HG03025 (cell line): ENCODE data around the gene PLP2.
"Not testable (repeated sequence)": the region's sequence is repeated elsewhere in the genome, so short reads cannot be mapped to it uniquely, and the experiment has no call there.

Source experiments
- ATAC-seq: cut with Tn5 transposase; IDR thresholded peaks from one replicate; pipeline ENCODE4 v1.9.1; 2021; ENCODE audit warnings: mild to moderate bottlenecking, moderate library complexity; ENCODE audit not compliant: unreplicated experiment, low FRiP score

The PLP2 gene

DNA sequence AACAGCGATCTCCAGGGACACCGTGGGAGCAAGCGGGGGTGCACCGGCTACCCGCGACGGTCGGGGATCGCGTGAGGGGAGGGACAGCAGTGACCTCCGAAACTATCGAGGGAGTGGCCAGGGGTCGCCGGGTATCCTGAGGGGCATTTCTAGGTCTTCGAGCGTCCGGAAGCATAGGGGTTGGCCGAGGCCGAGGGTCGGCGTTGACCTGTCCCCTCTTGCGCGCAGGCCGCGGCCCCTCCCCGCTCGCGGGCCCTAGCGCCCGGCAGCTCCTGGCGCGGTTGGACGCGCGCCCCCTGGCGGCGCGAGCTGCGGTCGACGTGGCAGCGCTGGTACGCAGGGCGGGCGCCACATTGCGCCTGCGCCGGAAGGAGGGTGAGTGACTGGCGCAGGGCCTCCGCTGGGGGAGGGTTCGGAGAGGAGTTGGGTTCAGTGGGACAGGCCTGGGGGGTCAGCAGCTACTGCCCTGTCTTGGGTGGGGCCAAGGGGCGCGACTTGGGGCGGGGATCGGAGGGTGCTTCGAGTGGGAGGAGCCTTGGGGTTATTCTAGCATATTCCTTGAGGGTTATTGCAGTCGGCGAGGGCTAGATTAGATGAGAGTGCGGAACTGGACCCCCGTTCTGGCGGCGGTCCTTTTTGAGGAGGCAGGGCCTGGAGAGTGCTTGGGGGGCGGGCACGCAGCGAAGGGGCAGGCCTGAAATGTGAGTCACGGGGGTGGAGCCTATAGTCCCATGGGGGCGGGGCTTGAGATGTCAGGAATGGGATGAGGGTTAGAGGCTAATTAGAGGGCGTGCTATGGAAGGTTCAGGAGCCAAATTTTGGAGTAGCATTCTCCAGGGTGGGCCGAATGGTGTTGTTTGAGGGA is 7.9 kb upstream of the PLP2 start:
- peak; percentile 45 for ATAC-seq

- ATAC-seq, result no peak
Observed at GRCh38 chrX:49164589-49165360, 6.9 kb upstream of the PLP2 start.

DNA sequence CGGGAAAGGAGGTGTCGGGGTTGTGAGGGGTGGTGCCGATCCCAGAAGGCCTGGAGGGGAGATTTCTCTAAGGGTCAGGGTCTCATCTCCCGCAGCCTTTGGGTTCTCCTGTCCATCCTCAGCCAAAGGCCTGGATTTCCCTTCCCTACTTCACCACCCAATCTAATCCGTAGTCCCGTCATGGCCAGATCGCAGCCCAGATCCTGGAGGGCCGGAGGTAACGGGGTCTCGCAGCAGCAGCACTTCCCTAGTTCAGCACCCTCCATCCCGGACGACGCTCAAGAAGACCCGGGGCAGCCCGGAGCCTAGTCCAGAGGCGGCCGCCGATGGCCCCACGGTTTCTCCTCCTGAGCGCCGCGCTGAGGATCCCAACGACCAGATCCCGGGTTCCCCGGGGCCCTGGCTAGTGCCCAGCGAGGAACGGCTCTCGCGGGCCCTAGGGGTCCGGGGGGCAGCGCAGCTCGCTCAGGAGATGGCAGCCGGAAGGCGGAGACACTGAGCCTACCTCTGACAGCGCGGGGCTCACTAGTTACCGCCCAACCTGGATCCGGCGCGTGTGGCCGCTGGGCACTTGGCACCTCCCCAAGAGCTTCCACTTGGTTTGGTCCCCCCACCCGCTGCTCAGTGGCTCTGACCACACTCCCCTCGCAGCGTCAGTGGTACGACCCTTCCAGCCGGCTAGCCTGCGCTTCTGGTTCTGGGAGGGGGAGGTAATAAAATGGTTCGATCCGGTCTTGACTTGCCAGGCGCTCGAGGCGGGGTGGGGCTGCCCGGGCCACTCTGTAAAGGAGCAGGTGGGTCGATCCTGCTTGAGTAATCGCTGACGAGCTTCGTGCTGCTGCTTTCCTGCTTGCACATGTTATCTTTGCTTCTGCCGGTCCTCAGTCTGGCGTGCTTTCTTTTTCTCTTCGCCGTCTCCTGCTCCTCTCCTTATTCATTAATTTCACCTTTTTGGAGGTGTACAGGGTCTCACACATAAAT is 5.5 kb upstream of the PLP2 start:
- ATAC-seq, result no peak

DNA sequence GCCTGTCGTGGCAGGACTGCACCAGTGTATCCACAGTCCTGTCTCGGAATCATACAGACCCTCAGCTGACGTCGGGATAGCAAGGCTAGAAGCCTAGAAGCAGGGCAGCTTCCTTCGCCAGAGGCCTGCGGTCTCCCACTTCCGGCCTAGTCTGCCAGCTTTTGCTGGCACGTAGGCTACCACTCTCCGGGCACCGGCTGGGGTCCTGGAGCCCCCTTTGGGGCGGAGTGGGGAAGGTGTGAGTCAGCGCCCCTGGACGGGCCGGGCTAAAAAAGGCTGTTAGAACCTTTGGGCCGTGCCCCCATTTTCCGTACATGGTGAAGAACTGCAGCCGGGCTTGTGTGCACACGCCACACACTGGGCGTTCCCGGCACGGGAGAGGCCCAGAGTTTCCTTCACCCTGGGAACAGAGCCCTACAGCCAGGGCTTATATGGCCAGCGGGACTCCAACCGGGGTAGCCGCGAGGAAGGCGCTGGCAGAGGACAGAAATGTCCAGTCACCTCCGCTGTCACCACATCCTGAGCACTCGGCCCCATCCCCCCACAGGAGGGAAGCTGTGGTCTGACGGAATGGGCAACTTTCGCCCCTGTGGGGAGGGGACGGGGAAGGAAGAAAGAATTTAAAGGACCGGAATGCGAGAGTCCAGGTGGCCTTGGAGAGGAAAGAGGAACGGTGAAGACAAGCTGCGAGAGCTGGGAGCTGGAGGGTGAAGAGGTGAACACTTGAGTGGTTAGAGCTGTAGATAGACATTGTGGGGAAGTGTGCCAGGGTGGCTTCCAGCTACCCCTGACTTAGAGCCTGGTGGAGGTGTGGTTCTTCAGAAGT is 4.6 kb upstream of the PLP2 start:
- no peak for ATAC-seq

DNA sequence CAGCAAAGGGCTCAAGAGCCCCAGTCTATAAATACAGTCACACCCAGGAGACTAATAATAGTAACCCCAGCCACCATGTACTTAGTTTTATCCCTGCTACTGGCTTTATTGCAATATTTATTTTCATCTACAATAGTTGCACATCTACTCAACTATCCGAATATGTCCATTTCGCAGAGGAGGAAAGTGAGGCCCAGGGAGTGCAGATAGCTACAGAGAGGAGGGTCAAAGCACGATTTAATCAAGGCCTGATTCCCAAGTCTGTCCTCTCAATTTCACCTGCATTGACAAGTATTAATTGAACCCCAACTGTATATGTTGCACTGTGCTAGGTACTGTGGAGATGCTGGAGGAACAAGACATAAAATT is 4.0 kb upstream of the PLP2 start:
- no peak for ATAC-seq

DNA sequence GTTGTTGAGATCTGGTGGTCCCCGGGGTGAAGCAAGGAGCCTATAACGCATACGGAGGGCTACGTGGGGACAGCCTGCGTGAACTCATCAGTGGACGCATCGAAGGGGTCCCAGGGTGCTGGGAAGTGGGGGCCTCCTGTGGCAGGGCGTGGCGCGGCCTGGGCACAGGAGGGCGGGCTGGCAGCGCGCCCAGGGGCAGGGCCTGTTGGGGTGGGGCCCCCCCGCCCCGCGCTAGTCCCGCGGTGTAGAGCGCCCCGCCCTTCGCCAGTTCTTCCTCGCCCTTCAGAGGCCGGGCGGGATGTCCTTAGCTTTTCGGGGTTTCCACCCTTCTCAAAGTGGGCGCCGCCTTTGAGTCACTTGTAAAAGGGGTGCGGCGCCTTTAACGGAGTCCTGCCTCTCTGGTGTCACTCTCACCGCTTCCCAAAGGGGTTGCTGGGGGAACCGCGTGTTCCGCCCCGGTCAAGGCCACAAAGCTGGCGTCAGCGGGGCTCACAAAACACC is 632 bp downstream of the PLP2 start:
- peak; percentile 59 for ATAC-seq

DNA sequence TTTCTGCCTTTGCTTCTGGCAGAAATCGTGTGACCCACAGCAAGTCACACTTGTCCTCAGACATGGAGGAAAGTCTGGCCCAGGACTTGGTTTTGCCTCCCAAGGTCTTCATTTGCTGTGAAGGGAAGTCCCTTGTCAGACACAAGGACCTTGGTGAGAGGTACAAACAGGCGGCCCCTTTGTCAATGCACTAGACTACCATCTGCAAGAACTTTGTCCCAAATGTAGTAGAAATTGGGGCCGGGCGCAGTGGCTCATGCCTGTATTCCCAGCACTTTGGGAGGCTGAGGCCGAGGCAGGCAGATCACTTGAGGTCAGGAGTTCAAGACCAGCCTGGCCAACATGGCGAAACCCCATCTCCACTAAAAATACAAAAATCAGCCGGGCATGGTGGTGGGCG is 1.8 kb downstream of the PLP2 start:
- ATAC-seq, result not testable (repeated sequence)

- no peak for ATAC-seq
Observed at GRCh38 chrX:49174723-49175122, 3.0 kb downstream of the PLP2 start.

DNA sequence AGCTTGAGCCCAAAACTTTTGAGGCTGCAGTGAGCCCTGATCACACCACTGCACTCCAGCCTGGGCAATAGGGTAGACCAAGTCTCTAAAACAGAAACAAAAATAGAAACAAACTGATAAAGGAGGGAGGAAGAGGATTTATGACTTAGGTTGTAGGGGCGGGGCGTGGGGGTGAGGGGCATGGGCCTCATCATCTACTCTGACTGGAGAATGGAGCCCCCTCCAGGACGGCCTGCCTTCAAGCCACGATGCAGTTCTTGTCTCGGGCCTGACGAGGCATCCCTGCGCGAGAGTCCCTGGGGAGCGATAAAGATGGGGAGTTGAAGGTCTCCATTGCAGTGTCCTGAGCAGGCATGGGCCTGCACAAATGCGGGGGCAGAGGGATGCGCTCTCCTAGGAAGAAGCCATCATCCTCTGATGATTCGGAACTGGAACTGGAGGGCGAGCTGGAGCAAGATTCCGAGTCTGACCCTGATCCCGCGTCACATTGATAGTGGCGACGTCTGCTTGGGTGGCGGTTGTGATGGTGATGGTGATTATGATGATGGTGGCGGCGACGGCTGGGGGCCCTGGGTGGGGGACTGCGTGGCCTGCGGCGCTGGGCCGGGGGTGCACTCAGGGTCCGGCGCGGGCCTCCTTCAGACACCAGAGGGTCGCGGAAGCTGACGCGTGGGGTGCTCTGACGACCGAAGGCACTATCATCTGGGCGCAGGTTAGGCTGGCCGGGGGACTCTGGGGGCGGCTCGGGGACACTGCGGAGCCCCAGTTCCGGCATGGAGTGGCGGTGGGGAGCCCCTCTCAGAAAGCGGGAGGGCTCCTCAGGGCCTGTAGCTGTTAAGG is 4.0 kb downstream of the PLP2 start:
- ATAC-seq, result no peak

DNA sequence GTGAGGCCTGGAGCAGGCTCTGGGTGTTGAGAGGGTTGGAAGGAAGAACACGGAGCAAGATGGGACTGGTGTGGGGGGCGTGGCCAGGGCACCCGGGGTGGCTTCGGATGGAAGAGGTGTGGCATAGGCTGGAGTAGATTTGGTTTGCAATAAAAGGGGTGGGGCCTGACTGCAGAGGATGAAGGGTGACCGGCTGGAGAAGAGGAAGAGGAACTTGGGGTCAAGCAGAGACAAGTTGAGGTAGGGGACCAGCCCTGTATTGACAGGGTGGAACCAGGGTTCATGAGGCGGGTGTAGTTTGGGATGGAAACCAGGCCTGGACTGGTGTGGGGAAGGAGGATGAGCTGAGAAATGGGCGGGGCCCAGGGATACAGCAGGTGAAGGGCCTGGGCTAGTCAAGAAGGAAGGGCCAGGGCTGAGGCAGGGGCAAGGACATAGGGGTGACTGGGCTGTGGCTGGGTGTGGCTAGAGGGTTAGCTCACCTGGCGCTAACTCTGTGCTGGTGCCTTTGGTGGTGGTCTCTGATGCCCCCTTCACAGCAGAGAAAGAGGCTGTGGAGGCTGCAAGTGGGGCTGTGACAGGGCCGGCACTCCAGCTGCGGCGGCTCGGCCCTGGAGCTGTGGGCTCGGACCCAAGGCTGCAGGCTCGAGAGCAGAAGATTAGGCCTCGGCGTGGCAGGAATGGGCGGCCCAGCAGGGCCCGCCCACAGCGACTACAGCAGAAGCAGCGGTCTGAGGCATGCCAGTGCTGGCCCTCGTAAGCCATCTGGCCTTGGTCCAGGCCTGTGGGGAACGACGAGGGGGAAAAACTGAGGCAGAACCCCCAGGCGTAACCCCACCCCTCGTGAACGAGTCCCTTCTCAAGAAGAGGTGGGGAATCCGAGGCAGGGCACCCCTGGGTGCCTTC is 5.0 kb downstream of the PLP2 start:
- no peak for ATAC-seq

GRCh38 chrX:49177338-49177833 is 5.7 kb downstream of the PLP2 start:
- ATAC-seq, result no peak

- ATAC-seq, result no peak
Observed at GRCh38 chrX:49177873-49178480, 6.3 kb downstream of the PLP2 start.

DNA sequence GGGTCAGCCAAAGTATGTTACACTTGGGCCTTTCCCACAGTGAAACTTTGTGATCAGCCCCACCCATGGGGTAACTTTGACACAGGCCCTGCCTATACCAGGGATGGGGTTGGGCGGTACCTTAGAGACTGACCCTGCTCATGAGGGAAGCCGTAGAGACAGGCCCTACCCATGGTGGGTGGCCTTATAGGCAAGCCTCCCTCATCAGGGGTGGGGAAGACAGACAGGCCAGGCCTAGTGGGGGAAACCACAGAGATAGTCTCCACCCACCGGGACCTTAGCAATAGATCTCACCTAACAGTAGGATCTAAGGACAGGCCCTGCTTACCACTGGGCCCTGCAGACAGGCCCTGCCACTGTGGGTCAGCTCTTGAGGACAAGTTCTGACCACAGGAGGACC is 6.8 kb downstream of the PLP2 start:
- no peak for ATAC-seq

DNA sequence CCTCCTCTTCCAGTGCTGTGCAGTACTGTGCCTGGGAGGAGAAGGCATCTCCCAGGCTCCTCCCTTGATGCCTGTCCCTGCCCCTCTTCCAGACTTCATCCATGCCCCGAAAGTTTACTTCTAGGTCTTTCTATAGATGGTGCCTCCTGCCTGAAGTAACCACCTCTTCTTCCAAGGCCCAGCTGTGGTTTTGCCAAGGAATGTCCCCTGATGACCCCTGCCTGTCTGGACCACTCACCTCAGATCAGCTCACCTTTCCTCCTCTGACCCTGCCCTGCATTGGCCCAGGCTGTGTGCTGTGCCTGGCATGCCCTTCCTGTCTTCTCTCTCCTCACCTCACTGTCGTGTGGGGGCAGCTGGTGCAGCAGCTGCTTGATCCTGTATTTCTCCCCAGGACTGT is 7.7 kb downstream of the PLP2 start:
- ATAC-seq, result no peak

GRCh38 chrX:49183701-49184281 is 12.1 kb downstream of the PLP2 start:
- ATAC-seq, result no peak

GRCh38 chrX:49184294-49185281 is 12.9 kb downstream of the PLP2 start:
- no peak for ATAC-seq
